HL-60 (cell line): ENCODE data around the gene MYL9.

Experiments
- CTCF ChIP-seq: IDR thresholded peaks from one replicate; pipeline ENCODE4 v1.5.1; 2011; ENCODE audit warnings: low read length, control low read depth, inconsistent platforms; ENCODE audit not compliant: insufficient read depth
- GABPA ChIP-seq: IDR thresholded peaks from 2 replicates; pipeline ENCODE4 v1.6.1; 2012; ENCODE audit warnings: low read depth
- POLR2AphosphoS5 ChIP-seq: IDR thresholded peaks from 2 replicates; pipeline ENCODE4 v1.6.1; 2012; ENCODE audit warnings: low read depth
- REST ChIP-seq: IDR thresholded peaks from 2 replicates; pipeline ENCODE4 v1.6.1; 2012; ENCODE audit warnings: low read depth; ENCODE audit not compliant: insufficient replicate concordance
- SPI1 ChIP-seq: IDR thresholded peaks from 2 replicates; pipeline ENCODE4 v1.6.1; 2012; ENCODE audit warnings: low read depth, mild to moderate bottlenecking, borderline replicate concordance

- TF ChIP-seq POLR2AphosphoS5 (no peak), CTCF (no peak), REST (no peak), SPI1 (no peak), GABPA (no peak)
Observed at GRCh38 chr20:36496707-36497669, 44.3 kb upstream of the MYL9 start.
